Measurements from ENCODE around the gene FBP2. TPM values are rescaled to one million over a fixed set of nuclear protein-coding genes. Genes with fewer than 3 reads are reported as not detected.

FBP2 gene
- total RNA-seq, 1 donor from 2014 or later: not detected

GRCh38 chr9:94625835-94626234, 32.2 kb upstream of the FBP2 start:
- DNase-seq (ENCODE audit: low read depth): no peak
- FAIRE-seq: no peak
- Histone ChIP-seq H3K4me3 (ENCODE audit: low read depth, low read length) (no peak overlapping the region), H3K27me3 (ENCODE audit: control insufficient read depth, insufficient read depth, low read length) (no peaks in the 10 kb centered on the region), H3K36me3 (ENCODE audit: control insufficient read depth, insufficient read depth, low read length) (no peaks in the 10 kb centered on the region)
- no peak for TF ChIP-seq CTCF (IDR thresholded peaks at IDR 0.05; ENCODE audit: insufficient read depth, low read length, severe bottlenecking)

- no peak overlapping the region for H3K4me3 ChIP-seq (ENCODE audit: low read depth, low read length)
- no peaks in the 10 kb centered on the region for H3K27me3 ChIP-seq (ENCODE audit: control insufficient read depth, insufficient read depth, low read length)
- no peaks in the 10 kb centered on the region for H3K36me3 ChIP-seq (ENCODE audit: control insufficient read depth, insufficient read depth, low read length)
- FAIRE-seq (no peak), DNase-seq (ENCODE audit: low read depth) (no peak)
- no peak for TF ChIP-seq CTCF (IDR thresholded peaks at IDR 0.05; ENCODE audit: insufficient read depth, low read length, severe bottlenecking)
Observed at GRCh38 chr9:94624629-94625028, 31.0 kb upstream of the FBP2 start.

- TF ChIP-seq CTCF (IDR thresholded peaks at IDR 0.05; ENCODE audit: insufficient read depth, low read length, severe bottlenecking): peak; percentile 49
- Histone ChIP-seq H3K27me3 (ENCODE audit: control insufficient read depth, insufficient read depth, low read length) (no peaks in the 10 kb centered on the region), H3K4me3 (ENCODE audit: low read depth, low read length) (no peak overlapping the region), H3K36me3 (ENCODE audit: control insufficient read depth, insufficient read depth, low read length) (no peaks in the 10 kb centered on the region)
- DNase-seq (ENCODE audit: low read depth) (peak; percentile 15), FAIRE-seq (no peak)
Observed at GRCh38 chr9:94623253-94623652, 29.6 kb upstream of the FBP2 start.

GRCh38 chr9:94622087-94622800, 28.6 kb upstream of the FBP2 start:
- Histone ChIP-seq H3K27me3 (ENCODE audit: control insufficient read depth, insufficient read depth, low read length) (no peaks in the 10 kb centered on the region), H3K36me3 (ENCODE audit: control insufficient read depth, insufficient read depth, low read length) (no peaks in the 10 kb centered on the region), H3K4me3 (ENCODE audit: low read depth, low read length) (no peak overlapping the region)
- DNase-seq (ENCODE audit: low read depth): no peak
- TF ChIP-seq CTCF (IDR thresholded peaks at IDR 0.05; ENCODE audit: insufficient read depth, low read length, severe bottlenecking): no peak
- no peak for FAIRE-seq

- Histone ChIP-seq H3K36me3 (ENCODE audit: control insufficient read depth, insufficient read depth, low read length) (no peaks in the 10 kb centered on the region), H3K4me3 (ENCODE audit: low read depth, low read length) (no peak overlapping the region), H3K27me3 (ENCODE audit: control insufficient read depth, insufficient read depth, low read length) (no peaks in the 10 kb centered on the region)
- DNase-seq (ENCODE audit: low read depth): no peak
- FAIRE-seq: no peak
- TF ChIP-seq CTCF (IDR thresholded peaks at IDR 0.05; ENCODE audit: insufficient read depth, low read length, severe bottlenecking): no peak
Observed at GRCh38 chr9:94619026-94619425, 25.4 kb upstream of the FBP2 start.

- DNase-seq (ENCODE audit: low read depth) (no peak), FAIRE-seq (no peak)
- no peak overlapping the region for H3K4me3 ChIP-seq (ENCODE audit: low read depth, low read length)
Observed at GRCh38 chr9:94613003-94613402, 19.4 kb upstream of the FBP2 start.

More at GRCh38 chr9:94613003-94613402, 19.4 kb upstream of the FBP2 start:
- Histone ChIP-seq H3K36me3 (ENCODE audit: control insufficient read depth, insufficient read depth, low read length) (no peaks in the 10 kb centered on the region), H3K27me3 (ENCODE audit: control insufficient read depth, insufficient read depth, low read length) (no peaks in the 10 kb centered on the region)
- no peak for TF ChIP-seq CTCF (IDR thresholded peaks at IDR 0.05; ENCODE audit: insufficient read depth, low read length, severe bottlenecking)
